HK-2 (cell line): ENCODE results near the gene MTRF1L.
"Not testable (repeated sequence)": the region's sequence is repeated elsewhere in the genome, so short reads cannot be mapped to it uniquely, and the experiment has no call there.

Source experiments
- DNase-seq: peaks from one replicate; pipeline ENCODE4 v3.0.0-alpha.2; 2018; ENCODE audit not compliant: unreplicated experiment

MTRF1L gene

DNA sequence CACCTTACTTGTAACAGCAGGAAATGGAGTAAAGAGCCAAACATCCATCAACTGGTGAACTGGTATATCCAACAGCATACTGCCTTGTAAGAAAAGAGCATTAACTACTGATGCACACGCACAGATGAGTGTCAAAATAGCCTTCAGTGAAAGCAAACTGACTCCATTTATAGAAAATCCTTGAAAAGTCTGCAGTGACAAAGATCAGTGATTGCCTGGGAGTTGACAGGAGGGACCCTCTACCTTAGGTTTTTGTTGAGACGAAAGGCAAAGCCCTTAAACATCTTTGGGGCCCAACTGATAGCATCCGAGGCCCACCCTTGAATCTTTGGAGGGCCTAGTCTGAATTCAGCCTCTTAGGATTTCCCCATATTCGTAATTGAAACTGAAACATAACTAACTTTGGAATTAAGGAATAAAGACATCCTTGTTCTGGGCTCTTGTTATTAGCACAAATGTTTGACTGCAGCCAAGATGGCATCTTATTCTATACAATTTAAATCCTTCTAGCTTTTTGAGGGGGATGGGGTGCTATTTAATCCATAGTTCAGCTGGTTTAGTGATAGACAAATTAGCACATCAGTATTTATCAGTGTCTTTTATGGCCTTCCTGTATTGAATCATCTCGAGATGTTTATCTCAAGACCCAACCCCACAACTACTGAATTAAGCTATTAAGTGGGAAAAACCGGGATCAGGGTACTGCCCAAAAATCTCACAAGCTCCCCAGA lies 32.7 kb downstream of the MTRF1L start:
- DNase-seq: no peak

DNA sequence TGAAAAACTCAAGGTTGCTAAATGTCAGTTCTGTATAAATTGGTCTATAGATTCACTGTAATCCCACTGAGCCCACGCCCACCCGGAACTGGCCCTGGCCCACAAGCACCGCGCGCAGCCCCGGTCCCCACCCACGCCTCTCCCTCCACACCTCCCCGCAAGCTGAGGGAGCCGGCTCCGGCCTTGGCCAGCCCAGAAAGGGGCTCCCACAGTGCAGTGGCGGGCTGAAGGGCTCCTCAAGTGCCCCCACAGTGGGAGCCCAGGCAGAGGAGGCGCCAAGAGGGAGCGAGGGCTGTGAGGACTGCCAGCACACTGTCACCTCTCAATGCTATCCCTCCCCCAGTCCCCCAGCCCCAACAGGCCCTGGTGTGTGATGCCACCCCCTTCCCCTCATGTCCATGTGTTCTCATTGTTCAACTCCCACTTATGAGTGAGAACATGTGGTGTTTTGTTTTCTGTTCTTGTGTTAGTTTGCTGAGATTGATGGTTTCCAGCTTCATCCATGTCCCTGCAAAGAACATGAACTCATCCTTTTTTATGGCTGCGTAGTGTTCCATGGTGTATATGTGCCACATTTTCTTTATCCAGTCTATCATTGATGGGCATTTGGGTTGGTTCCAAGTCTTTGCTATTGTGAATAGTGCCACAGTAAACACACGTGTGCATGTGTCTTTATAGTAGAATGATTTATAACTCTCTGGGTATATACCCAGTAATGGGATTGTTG lies 36.2 kb downstream of the MTRF1L start:
- not testable (repeated sequence) for DNase-seq

DNA sequence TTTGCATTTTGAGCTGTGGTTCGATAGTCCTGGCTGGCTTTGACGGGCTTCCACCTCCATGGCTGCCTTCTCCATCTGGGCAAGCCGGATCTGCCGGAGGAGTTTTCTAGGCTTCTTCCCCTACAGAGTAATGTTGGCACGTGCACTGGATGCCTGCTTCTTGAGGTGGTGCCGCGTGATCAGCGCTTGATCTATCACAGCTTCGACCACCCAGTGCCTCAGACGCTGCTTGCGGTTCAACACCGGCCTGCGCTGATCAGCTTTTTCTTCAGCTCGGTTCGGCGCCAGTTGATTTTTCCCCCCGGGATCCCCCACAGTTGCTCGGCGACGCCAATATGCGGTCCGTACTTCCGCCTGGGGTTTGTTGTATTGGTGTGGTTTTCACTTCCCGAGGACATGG lies 43.2 kb downstream of the MTRF1L start:
- no peak for DNase-seq

DNA sequence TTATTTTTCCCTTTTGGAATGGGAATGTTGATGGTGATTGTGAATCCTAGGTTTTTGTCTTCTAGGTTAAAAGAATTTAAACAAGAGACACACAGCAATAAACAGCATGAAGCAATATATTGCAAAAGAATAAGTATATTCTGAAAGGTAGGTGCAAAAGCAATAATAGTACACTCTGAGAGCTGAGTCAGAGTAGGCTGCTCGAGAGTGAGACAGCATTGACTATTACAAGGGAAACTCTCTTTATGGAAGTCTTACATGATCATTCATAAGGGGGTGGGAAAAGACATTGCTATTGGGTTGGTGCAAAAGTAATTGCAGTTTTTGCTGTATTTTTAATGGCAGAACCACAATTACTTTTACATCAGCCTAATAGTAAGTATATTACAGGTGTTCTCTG lies 44.7 kb downstream of the MTRF1L start:
- DNase-seq: no peak

DNA sequence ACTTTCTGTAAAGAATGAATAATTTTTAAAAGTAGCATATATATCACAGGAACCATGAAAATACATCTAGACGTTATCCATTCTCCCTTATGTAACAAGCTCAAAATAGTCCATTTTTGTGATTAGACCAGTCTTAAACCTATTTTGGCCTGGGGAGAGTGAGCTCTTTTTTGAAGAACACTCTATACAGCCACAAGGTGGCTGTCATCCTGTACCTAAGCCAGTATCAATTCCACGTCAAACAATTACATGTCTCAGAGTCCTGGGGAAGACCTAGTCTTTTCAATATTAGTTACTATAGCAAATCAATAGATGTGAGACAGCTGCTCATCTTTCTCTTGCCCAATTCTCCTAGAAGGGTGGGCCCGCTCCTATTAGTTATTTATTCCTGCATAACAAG lies 48.1 kb downstream of the MTRF1L start:
- no peak for DNase-seq

DNA sequence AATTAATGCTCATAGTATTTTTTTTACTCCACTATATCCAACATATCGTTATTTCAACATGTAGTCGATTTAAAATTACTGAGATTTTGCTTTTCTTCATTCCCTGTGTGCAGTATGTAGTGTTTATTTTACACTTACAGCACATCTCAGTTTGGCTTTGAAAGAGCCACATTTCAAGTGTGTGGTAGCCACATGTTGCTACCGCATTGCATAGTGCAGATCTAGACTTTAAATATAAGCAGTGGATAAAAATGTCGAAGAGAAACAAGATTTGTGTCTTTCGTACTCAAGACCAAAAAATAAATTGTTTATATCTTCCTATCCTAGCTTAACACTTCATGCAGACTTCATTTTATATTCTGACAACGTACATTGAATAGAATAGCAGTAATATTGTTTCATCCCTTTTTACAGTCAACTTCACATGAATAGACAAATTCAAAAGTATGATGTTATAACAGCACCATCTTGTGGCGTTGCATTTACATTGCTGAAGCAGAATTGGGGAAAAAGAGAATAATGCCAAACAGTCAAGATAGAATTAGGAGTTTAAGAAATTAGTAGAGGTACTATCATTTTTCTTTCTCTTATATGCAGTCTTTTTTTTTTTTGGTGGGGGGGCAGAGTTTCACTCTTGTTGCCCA lies 49.5 kb downstream of the MTRF1L start:
- DNase-seq: no peak

DNA sequence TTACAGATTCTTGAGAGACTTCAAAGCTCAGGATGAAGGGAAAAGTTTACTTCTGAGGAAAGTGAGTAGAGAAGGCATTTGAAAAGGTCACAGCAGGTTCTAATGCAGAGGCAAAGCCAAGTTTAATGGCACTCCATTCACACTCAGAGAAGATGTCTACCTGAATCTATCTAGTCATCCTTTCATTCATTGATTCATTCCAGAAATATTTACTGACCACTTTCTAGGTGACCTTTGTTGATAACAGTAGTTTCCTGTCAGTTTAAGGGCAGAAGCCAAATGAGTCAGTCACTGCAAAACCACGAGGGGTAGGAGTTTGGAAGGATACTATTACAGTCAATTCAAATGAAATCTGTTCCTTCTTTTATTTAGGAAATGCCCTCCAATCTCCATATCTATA lies 50.5 kb downstream of the MTRF1L start:
- no peak for DNase-seq

DNA sequence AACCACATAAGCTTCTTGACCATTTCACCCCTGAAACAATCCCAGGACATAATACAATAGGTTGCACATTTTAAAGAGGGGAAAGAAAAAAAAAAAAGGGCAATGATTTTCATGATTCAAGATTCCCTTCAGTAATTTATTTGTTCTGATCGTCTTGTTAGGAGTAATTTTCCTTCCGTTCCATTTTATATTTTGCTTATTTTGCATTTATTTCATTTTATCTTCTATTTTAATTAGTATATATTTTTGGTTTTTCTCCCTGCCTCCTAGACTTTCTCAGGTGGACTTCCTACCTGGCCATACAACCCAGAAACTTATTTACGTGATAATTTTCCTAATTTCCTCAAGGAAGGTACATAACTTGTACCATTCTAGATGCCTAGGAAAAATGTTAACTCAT lies 52.3 kb downstream of the MTRF1L start:
- DNase-seq: no peak

DNA sequence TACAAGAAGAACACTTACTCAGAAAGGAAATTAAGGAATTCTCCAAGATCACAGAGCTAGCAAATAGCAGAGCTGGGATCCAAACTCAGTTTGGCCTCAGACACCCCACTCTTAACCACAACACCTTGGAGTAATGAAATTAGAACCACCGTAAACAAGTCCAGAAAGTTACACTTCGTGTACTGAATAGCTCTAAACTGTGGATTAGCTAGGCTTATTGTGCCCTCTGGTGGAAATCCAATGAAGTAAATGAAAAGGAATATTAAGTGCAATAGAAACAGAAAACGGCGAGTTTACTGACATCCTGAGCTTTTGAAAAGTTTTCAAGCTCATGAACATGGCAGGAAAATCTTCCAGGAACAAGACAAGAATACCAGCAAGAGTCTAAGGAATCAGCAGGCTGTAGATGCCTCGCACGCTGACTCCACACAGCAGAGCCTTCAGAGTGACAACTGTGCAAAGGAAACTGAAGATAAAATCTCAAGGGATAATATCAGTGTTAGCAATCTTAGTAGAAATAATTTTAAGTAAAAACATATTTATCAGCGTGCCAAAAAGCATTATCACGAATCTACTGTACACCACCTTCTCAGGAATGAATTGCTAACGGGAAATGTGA lies 54.2 kb downstream of the MTRF1L start:
- DNase-seq: no peak

DNA sequence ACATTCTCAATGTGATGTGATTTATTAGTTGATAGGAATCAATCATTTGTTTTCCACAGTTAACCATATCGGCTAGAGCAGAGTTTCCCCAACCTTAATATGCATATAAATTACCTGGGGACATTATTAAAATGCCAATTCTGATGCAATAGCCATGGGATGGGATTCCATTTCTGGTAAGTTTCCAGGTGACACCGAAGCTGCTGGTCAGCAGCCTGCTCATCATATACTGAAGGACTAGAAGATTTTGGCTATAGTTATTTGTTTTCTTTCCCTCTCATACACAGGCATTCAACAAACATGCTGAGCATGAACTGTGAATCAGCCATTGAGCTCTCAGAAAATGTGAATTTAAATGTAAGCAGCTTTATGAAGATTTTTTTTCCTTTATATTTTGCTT lies 55.5 kb downstream of the MTRF1L start:
- no peak for DNase-seq

DNA sequence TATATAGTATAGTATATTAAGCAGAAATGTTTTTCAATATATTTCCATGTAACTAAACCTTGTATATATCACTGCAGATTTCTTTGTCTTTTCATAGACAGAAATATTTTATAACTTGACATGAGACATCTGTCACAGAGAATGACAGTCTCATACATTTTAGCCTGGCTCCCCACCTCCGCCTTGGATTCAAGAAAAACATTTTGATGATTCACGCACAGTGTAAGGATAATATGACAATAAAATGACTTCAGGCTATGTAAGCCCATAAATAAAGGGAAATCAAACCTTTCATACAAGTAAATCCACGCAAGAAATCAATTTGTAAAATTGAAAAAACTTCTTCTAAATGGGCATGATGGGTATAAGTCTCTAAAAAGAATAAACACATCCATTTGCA lies 56.0 kb downstream of the MTRF1L start:
- DNase-seq: no peak

DNA sequence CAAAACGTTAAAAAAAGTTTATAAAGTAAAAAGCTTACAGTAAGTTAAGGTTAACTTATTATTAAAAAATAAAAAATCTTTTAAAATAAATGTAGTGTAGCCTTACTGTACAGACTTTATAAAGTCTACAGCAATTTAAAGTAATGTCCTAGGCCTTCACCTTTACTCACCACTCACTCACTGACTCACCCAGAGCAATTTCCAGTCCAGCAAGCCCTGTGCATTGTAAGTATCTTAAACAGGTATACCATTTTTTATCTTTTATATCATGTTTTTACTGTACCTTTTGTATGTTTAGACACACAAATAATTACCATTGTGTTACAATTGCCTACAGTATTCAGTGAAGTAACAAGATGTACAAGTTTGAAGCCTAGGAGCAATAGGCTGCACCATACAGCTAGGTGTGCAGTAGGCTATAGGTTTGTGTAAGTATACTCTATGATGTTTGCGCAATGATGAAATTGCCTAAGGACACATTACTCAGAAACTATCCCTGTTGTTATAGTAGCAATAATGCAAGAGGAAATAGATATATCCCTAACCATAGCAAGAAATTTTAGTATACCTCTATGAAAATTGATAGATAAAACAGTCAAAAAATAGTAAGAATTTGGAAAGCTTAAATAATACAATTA lies 59.1 kb downstream of the MTRF1L start:
- DNase-seq: no peak

DNA sequence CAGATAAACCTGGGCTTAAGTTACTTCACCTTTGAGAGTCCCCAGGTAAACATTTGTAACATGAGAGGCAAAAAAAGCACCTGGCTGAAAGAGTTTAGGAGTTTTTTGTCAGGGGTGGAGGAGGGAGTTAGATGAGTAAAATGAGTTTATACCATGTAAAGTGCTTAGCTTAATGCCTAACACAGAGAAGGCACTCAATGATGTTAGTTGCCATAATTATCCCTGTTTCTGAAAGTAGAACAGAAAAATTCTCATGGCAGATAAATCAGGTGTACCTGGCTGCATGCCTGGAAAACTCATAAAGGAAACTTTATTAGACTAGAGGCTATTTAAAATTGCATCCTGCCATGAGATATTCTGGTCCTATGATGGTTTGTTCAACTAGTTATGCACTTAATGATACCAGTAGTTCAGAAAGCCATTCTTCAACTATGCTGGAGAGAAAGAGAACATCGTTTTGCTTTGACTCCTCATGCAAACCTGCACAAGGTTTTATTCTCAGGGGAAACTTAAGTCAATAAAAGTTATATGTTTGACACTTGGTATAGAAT lies 60.1 kb downstream of the MTRF1L start:
- no peak for DNase-seq

DNA sequence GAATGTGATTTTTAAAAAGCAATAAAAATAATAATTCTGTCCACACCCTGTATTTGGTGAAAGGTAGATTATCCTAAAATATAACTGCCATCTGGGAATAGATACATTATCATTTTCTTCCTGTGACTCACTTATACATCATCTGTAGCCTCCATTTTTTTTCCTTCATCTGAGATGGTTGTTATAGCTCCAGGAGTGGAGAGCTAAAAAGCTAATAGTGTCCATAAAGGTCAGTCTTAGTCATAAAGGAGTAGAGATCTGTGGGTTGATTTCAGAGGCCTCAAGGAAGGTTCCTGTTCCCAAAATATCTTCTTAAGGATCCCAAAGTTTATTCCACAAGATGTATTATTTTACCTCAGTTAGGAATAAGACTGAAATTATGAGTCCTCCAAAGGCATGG lies 60.8 kb downstream of the MTRF1L start:
- DNase-seq: no peak
